Astrocyte (in vitro differentiated cells and primary cell): Measurements from ENCODE around the gene EDEM3. TPM values are rescaled to one million over a fixed set of nuclear protein-coding genes. Genes with fewer than 3 reads are reported as not detected.
"Not testable (repeated sequence)": the region's sequence is repeated elsewhere in the genome, so short reads cannot be mapped to it uniquely, and the experiment has no call there.

Experiments
- DNase-seq: peaks from one replicate; pipeline ENCODE4 v3.0.0-alpha.2; 2010; ENCODE audit warnings: low read depth
- FAIRE-seq: peaks from 2 replicates; lab custom pipeline; 2011; peaks lifted over from hg19 to GRCh38; lab: Jason Lieb, UNC
- H2AFZ ChIP-seq: 2 replicates; pipeline ENCODE4 v1.6.0; 2012; ENCODE audit warnings: low read depth, low read length, inconsistent platforms
- H3K27ac ChIP-seq: 2 replicates; pipeline ENCODE4 v1.5.1; 2011; ENCODE audit warnings: low read depth, low read length, inconsistent platforms
- H3K27me3 ChIP-seq: 2 replicates; pipeline ENCODE4 v1.6.0; 2011; ENCODE audit warnings: low read length, inconsistent platforms; ENCODE audit not compliant: insufficient read depth
- H3K36me3 ChIP-seq: 2 replicates; pipeline ENCODE4 v1.5.1; 2011; ENCODE audit warnings: low read length, inconsistent platforms; ENCODE audit not compliant: insufficient read depth
- H3K4me1 ChIP-seq: 2 replicates; pipeline ENCODE4 v1.5.1; 2011; ENCODE audit warnings: low read length, inconsistent platforms; ENCODE audit not compliant: insufficient read depth
- H3K4me2 ChIP-seq: 2 replicates; pipeline ENCODE4 v1.6.0; 2012; ENCODE audit warnings: low read length, inconsistent platforms
- H3K4me3 ChIP-seq: 2 replicates; pipeline ENCODE4 v1.5.1; 2011; ENCODE audit warnings: low read depth, mild to moderate bottlenecking, low read length, inconsistent platforms; ENCODE audit not compliant: insufficient read depth
- H3K79me2 ChIP-seq: 2 replicates; pipeline ENCODE4 v1.6.0; 2012; ENCODE audit warnings: mild to moderate bottlenecking, low read length, inconsistent platforms; ENCODE audit not compliant: insufficient read depth
- H3K9ac ChIP-seq: 2 replicates; pipeline ENCODE4 v1.6.0; 2012; ENCODE audit warnings: mild to moderate bottlenecking, low read length, inconsistent platforms
- H3K9me3 ChIP-seq: 2 replicates; pipeline ENCODE4 v1.5.1; 2012; ENCODE audit warnings: low read depth, mild to moderate bottlenecking, low read length, inconsistent platforms; ENCODE audit not compliant: insufficient read depth
- H4K20me1 ChIP-seq: 2 replicates; pipeline ENCODE4 v1.6.0; 2012; ENCODE audit warnings: low read length, inconsistent platforms; ENCODE audit not compliant: insufficient read depth
- H3K27ac Mint-ChIP-seq: one replicate; pipeline ENCODE4 v1.8.0; 2021; ENCODE audit warnings: mild to moderate bottlenecking, mixed read lengths; ENCODE audit not compliant: unreplicated experiment
- H3K27me3 Mint-ChIP-seq: one replicate; pipeline ENCODE4 v1.8.0; 2021; ENCODE audit warnings: low read depth, mixed read lengths; ENCODE audit not compliant: unreplicated experiment
- H3K36me3 Mint-ChIP-seq: one replicate; pipeline ENCODE4 v1.8.0; 2021; ENCODE audit warnings: low read depth, mixed read lengths; ENCODE audit not compliant: unreplicated experiment
- H3K4me1 Mint-ChIP-seq: one replicate; pipeline ENCODE4 v1.8.0; 2021; ENCODE audit warnings: low read depth, mixed read lengths; ENCODE audit not compliant: unreplicated experiment
- H3K4me3 Mint-ChIP-seq: one replicate; pipeline ENCODE4 v1.8.0; 2021; ENCODE audit warnings: mild to moderate bottlenecking, moderate library complexity, mixed read lengths; ENCODE audit not compliant: unreplicated experiment
- H3K9me3 Mint-ChIP-seq: one replicate; pipeline ENCODE4 v1.8.0; 2021; ENCODE audit warnings: mild to moderate bottlenecking, mixed read lengths; ENCODE audit not compliant: unreplicated experiment
- EZH2 ChIP-seq: IDR thresholded peaks from 2 replicates; pipeline ENCODE4 v1.6.1; 2012; ENCODE audit warnings: mild to moderate bottlenecking, low read length, inconsistent platforms; ENCODE audit not compliant: insufficient read depth
- total RNA-seq: library from RNA; stranded (reverse); gene quantifications from 2 replicates; pipeline ENCODE4 v1.2.1, GENCODE V29; 2021
- TF ChIP-seq, protein P1 (sequence below): IDR thresholded peaks from 2 replicates; pipeline ENCODE4 v1.5.1; 2011; ENCODE audit warnings: low read depth, mild to moderate bottlenecking, inconsistent platforms, low read length, moderate library complexity; ENCODE audit not compliant: insufficient read depth

EDEM3 gene
- total RNA-seq, 1 donor from 2014 or later: 36.7 TPM

DNA sequence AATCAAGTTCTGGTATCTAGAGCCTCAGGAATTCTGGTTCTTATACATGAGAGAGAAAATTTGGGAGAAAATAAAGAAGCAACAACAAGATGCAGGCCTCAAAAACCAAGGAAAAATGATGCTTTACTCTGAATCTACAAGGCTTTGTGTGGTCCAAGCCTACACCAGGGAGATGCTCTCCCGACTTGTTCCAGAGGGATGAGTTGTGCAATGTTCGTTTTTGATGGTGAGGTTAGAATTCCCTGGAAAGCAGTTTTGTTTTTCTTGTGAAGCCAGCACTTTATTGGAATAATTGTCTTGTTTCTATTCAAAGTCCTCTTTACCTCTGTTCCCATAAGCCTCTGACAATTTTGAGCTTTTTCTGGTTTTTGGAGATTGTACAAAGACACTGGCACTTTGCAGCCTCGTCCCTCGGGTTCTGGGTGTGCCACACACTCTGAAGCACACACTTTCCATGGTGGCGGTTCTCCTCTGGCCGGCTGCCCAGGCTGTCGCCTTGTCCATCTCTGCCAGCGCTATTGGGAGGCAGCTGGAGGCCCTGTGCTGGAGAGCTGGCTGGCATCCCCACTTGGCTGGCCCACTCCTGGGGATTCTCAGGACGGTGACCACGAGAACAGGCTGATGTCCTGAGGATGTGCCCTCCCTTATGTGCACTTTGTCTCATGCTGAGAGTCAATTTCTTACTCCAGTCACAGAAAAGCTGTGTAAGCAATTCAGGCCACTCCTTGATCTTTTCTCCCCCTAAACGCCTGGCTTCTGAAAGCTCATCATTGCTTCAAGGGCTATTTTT, 70.2 kb downstream of the EDEM3 start:
- Mint-ChIP-seq H3K27ac (no peak overlapping the region), H3K9me3 (peaks cover 10% of the 10 kb centered on the region), H3K4me1 (no peaks in the 10 kb centered on the region), H3K36me3 (no peaks in the 10 kb centered on the region), H3K27me3 (no peaks in the 10 kb centered on the region), H3K4me3 (no peak overlapping the region)
- Histone ChIP-seq H3K36me3 (no peaks in the 10 kb centered on the region), H3K79me2 (no peaks in the 10 kb centered on the region), H3K9ac (no peak overlapping the region), H3K4me1 (no peaks in the 10 kb centered on the region), H3K4me2 (no peak overlapping the region), H3K27ac (no peak overlapping the region), H3K4me3 (no peak overlapping the region), H3K9me3 (no peaks in the 10 kb centered on the region), H4K20me1 (no peaks in the 10 kb centered on the region), H3K27me3 (no peaks in the 10 kb centered on the region), H2AFZ (no peak overlapping the region)
- DNase-seq (no peak), FAIRE-seq (no peak)
- TF ChIP-seq, protein P1, sequence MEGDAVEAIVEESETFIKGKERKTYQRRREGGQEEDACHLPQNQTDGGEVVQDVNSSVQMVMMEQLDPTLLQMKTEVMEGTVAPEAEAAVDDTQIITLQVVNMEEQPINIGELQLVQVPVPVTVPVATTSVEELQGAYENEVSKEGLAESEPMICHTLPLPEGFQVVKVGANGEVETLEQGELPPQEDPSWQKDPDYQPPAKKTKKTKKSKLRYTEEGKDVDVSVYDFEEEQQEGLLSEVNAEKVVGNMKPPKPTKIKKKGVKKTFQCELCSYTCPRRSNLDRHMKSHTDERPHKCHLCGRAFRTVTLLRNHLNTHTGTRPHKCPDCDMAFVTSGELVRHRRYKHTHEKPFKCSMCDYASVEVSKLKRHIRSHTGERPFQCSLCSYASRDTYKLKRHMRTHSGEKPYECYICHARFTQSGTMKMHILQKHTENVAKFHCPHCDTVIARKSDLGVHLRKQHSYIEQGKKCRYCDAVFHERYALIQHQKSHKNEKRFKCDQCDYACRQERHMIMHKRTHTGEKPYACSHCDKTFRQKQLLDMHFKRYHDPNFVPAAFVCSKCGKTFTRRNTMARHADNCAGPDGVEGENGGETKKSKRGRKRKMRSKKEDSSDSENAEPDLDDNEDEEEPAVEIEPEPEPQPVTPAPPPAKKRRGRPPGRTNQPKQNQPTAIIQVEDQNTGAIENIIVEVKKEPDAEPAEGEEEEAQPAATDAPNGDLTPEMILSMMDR: no peak
- no peak for TF ChIP-seq EZH2

- Histone ChIP-seq H2AFZ (no peak overlapping the region), H3K4me2 (no peak overlapping the region), H3K27me3 (no peaks in the 10 kb centered on the region), H3K79me2 (no peaks in the 10 kb centered on the region), H4K20me1 (no peaks in the 10 kb centered on the region), H3K4me3 (no peak overlapping the region), H3K27ac (no peak overlapping the region), H3K9ac (no peak overlapping the region), H3K9me3 (no peaks in the 10 kb centered on the region), H3K4me1 (no peaks in the 10 kb centered on the region), H3K36me3 (no peaks in the 10 kb centered on the region)
- no peaks in the 10 kb centered on the region for H3K4me1 Mint-ChIP-seq
- no peaks in the 10 kb centered on the region for H3K36me3 Mint-ChIP-seq
- H3K27me3 Mint-ChIP-seq: no peaks in the 10 kb centered on the region
- no peak overlapping the region for H3K27ac Mint-ChIP-seq
- no peak overlapping the region for H3K4me3 Mint-ChIP-seq
- no peak for FAIRE-seq
- DNase-seq: no peak
- TF ChIP-seq, protein P1: no peak
- TF ChIP-seq EZH2: no peak
- peaks cover 10% of the 10 kb centered on the region for H3K9me3 Mint-ChIP-seq
Observed at GRCh38 chr1:184682956-184683355, 71.7 kb downstream of the EDEM3 start.

- H3K4me3 ChIP-seq, H3K4me3 Mint-ChIP-seq, FAIRE-seq, H3K27ac Mint-ChIP-seq, H3K79me2 ChIP-seq, H3K27ac ChIP-seq, H4K20me1 ChIP-seq, H3K4me1 Mint-ChIP-seq, H3K36me3 ChIP-seq, H3K27me3 ChIP-seq, H3K27me3 Mint-ChIP-seq, H3K4me2 ChIP-seq, H2AFZ ChIP-seq, DNase-seq, H3K9me3 ChIP-seq, H3K9ac ChIP-seq, H3K36me3 Mint-ChIP-seq, H3K4me1 ChIP-seq, H3K9me3 Mint-ChIP-seq: not testable (repeated sequence)
Observed at GRCh38 chr1:184680611-184681225, 73.9 kb downstream of the EDEM3 start.

DNA sequence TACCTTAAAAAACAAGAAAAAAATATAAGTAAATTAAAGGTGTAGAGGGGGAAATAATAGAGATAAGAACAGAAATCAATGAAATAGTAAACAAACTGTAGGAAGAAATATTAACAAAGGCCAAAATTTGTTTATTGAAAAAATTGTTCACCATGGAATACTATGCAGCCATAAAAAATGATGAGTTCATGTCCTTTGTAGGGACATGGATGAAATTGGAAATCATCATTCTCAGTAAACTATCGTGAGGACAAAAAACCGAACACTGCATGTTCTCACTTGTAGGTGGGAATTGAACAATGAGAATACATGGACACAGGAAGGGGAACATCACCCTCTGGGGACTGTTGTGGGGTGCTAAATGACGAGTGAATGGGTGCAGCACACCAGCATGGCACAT, 75.2 kb downstream of the EDEM3 start:
- not testable (repeated sequence) for H3K4me1 ChIP-seq, H3K27ac ChIP-seq, H3K9me3 ChIP-seq, H3K4me2 ChIP-seq, FAIRE-seq, H3K79me2 ChIP-seq, H3K9me3 Mint-ChIP-seq, H3K36me3 ChIP-seq, H3K27me3 Mint-ChIP-seq, H3K36me3 Mint-ChIP-seq, H3K4me1 Mint-ChIP-seq, DNase-seq, H4K20me1 ChIP-seq, H2AFZ ChIP-seq, H3K9ac ChIP-seq, H3K27ac Mint-ChIP-seq, H3K27me3 ChIP-seq, H3K4me3 Mint-ChIP-seq, H3K4me3 ChIP-seq
